DMS79 treated with DMSO at 0.1 percent for 48 hours (cell line): ENCODE results near the gene RMND5B.
"Not testable (repeated sequence)": the region's sequence is repeated elsewhere in the genome, so short reads cannot be mapped to it uniquely, and the experiment has no call there.

Experiments used
- DNase-seq: peaks from one replicate; lab custom pipeline; 2025; lab: John Stamatoyannopoulos, UW

Gene RMND5B

GRCh38 chr5:178130576-178131445, at the start of gene RMND5B:
Gene RMND5B, plus strand, starts transcription at chr5:178131014. Its CDS starts 7,106 bp downstream, at chr5:178138120.
- DNase-seq, result peak; percentile 42

- DNase-seq, result no peak
Measured at GRCh38 chr5:178081571-178082243, 49.1 kb upstream of the RMND5B start.

DNA sequence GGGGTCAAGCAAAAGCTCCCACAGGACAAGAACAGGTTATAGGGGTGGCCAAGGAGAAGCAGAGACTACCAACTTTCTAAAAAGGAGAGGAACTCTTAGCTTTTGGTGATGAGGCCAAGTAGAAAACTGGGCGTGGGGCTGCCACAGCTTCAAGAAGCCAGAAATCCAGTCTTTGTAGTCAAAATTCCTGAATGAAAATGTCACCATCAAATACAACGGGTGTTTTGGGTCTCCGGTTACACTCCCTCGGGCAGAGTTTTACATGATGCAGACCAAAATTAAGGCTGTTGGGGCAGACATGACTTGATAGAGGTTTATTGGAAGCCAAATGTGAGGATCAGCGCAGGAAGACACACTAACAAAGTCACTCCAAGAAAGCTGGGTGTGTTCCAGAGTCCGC, 46.9 kb upstream of the RMND5B start:
- DNase-seq, result no peak

DNA sequence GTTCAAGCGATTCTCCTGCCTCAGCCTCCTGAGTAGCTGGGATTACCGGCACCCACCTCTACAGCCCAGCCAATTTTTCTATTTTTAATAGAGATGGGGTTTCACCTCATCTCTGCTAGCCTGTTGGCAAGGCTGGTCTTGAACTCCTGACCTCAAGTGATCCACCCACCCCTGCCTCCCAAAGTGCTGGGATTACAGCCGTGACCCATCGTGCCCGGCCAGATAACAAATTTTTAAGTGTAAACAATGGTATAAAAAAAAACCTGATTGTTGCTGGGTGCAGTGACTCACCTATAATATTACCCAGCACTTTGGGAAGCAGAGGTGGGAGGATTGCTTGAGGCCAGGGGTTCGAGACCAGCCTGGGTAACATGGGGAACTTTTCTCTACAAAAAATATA, 45.5 kb upstream of the RMND5B start:
- no peak for DNase-seq

- no peak for DNase-seq
Measured at GRCh38 chr5:178086266-178086665, 44.5 kb upstream of the RMND5B start.

GRCh38 chr5:178087199-178087598, 43.6 kb upstream of the RMND5B start:
- DNase-seq, result not testable (repeated sequence)

DNA sequence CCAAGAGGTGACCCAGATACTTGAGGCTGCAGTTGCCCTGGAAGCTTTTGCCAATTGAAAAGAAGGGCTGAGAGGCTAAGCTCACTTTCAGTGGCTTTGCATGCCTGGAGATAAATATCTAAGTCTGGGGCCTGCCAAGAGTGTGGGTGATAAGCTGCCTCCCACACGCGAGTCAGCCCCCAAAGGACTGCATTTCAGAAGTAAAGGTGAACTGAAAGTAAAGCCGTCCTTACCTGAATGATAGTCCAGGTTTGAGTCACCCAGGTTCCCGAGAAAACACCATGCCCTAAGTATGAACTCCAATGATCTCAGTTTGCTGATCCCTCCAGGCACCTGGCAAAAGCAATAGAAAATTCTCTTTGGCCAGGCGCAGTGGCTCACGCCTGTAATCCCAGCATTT, 40.0 kb upstream of the RMND5B start:
- DNase-seq, result no peak

GRCh38 chr5:178093134-178093533, 37.7 kb upstream of the RMND5B start:
- DNase-seq, result no peak

DNA sequence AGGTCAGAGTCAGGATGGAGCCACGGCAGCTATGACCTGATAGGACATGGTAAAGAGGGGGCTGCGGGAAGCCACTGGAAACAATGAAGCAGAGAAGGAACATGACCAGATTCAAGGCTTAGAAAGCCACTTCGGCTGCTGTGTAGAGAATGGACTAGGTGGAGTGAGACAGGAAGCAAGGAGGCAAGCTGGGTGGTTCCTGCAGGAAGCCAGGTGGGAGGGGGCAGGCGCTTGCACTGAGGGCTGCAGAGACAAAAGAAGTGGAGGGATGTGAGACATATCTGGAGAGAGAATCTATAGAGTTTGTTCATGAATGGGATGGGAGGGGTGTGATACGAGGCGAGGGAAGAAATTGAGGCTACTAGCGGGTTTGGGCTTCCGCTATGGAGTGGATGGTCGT, 36.5 kb upstream of the RMND5B start:
- DNase-seq, result no peak

- no peak for DNase-seq
Measured at GRCh38 chr5:178098685-178099084, 32.1 kb upstream of the RMND5B start.

GRCh38 chr5:178103612-178104011, 27.2 kb upstream of the RMND5B start:
- DNase-seq, result no peak

- DNase-seq, result peak; percentile 21
Measured at GRCh38 chr5:178104492-178104891, 26.3 kb upstream of the RMND5B start.

DNA sequence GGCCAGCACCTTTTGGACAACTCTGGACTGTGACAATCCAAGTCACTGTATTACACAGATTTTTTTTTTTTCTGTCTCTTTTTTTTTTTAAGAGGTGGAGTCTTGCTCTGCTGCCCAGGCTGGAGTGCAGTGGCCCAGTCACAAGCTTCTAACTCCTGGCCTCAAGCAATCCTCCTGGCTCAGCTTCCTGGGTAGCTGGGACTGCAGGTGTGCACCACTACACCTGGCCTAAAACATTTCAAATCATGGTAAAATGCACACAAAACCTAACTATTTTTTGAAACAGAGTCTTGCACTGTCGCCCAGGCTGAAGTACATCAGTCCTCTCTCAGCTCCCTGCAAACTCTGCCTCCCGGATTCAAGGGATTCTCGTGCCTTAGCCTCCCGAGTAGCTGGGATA, 24.7 kb upstream of the RMND5B start:
- DNase-seq, result no peak

DNA sequence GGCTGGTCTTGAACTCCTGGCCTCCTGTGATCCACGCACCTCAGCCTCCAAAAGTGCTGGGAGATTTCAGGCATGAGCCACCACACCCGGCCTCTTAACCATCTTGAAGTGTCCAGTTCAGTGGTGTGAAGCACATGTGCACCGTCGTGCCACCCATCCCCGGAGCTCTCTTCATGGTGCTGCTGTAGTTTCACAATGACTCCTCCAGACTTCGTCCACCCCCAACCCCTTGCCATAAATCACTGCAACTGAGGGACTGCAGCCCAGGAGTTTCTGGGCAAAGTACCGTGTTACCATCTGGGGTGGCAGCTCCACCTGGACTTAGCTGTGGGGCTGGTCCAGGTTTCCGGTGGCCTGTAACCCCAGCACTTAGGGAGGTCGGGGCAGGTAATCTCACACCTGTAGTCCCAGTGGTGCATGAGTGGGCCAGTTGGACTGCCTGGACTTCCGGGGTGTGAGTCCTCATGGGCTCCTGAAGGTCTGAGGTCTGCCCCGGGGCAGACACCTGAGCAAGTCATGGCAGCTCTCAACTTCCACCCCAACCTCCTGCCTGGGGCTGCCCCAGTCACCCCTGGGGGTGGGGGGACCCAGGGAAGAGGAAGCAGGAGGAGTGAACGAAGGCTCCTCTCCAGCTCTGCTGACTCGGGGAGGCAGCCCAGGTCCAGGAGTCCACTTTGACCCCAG, 24.1 kb upstream of the RMND5B start:
- no peak for DNase-seq

GRCh38 chr5:178107756-178108310, 23.0 kb upstream of the RMND5B start:
- DNase-seq, result no peak

DNA sequence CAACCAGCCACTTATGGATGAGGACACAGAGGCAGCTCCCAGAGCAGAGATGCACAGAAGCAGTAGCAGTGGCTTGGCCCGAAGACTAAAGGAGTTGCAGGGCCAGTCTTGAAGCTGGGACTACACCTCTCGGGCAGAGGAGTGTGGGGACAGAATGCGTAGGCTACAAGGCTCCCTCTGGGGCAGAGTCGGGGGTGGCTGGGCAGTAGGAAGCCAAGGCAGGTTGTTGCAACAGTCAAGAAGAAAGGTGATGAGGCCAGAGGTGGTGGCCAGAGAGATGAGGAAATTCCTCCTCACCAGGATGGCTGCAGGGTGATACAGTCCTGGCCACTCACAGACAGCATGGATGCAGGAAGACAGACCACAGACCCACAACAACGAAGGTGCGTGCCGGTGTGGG, 22.4 kb upstream of the RMND5B start:
- no peak for DNase-seq

- no peak for DNase-seq
Measured at GRCh38 chr5:178108966-178109365, 21.8 kb upstream of the RMND5B start.

- DNase-seq, result no peak
Measured at GRCh38 chr5:178110511-178110910, 20.3 kb upstream of the RMND5B start.

DNA sequence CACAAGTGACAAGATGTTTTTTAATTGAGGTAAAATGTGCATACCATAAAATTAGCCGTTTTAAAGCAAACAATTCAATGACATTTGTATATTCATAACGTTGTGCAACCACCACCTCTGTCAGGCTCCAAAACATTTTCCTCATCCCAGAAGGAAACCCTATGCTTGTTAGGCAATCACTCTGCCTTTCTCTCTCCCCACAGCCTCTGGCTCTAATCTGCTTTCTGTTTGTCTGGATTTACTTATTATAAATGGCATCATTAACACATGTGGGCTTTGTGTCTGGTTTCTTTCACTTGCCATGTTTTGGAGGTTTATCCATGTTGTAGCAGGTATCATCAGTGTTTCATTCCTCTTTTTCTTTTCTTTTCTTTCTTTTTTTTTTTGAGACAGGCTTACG, 18.9 kb upstream of the RMND5B start:
- DNase-seq, result no peak

DNA sequence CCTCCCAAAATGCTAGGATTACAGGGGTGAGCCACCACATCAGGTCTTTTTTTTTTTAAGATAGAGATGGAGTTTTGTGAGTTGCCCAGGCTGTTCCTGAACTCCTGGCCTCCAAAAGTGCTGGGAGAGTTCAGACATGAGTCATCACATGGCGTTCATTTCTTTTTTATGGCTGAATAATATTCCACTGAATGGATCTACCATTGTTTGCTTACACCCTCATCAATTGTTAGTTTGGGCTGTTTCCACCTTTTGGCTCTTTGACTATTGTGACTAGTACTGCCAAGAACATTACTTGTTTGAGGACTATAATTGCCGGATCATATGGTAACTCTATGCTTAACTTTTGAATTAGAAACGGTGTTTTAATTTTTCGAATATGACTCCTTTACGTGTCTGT, 18.3 kb upstream of the RMND5B start:
- no peak for DNase-seq

DNA sequence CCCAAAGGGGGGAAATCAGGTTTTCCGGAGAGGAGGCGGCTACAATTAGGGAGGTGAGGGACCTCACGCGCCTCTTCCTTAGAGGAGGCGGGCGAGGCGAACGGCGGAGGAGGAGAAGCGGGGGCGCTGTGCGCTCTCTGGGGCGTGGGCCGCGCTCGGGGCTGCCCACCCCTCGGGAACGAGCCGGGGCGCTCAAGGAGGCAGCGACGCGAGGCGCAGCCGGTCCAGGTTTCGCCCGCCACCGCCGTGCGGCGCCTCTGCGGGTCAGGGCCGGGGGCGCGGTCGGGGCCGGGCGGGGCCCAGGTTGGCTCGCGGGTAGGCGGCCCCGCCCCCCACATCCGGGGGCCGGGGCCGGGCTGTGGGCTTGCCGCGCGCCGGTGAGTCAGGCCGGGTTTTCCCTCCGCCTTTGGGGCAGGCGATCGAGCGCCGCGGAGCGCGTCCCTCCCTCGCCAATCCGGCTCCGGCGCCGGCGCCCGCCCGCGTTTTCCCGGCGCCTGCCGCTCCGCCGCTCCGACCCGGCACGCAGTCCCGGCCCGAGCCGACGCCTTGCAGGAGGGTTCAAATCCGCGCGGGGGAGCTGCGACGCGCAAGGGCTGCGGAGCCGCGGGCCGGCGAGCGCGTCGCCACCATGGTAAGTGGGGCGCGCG, 17.6 kb upstream of the RMND5B start, which contains the start of gene N4BP3:
Gene N4BP3, plus strand, starts transcription at position 392 of the 647 bp plus-strand sequence. CDS start 6,052 bp downstream, outside the sequence.
- DNase-seq, result peak; percentile 14

- no peak for DNase-seq
Measured at GRCh38 chr5:178113841-178114324, 16.9 kb upstream of the RMND5B start.
